ENCODE data around the gene RXRG.

Gene RXRG

DNA sequence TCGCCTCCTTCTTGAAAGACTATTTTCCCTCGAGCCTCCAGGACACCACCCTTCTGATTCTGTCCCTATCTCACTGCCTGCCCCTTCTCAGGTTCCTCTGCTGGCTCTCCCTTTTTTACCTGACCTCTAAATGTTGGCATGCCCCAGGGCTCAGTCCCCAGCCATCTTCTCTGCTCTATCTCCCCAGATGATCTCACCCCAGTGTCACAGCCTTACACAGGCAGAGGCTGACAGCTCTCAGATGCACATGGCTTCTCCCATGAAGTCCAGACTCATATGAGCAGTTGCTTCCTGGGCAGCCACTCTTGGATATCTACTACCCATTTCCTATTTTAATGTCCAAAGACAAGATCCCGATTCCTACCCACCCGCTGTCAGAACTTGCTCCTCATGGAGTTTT lies 37.5 kb downstream of the RXRG start:
- DNase-seq = no peak

DNA sequence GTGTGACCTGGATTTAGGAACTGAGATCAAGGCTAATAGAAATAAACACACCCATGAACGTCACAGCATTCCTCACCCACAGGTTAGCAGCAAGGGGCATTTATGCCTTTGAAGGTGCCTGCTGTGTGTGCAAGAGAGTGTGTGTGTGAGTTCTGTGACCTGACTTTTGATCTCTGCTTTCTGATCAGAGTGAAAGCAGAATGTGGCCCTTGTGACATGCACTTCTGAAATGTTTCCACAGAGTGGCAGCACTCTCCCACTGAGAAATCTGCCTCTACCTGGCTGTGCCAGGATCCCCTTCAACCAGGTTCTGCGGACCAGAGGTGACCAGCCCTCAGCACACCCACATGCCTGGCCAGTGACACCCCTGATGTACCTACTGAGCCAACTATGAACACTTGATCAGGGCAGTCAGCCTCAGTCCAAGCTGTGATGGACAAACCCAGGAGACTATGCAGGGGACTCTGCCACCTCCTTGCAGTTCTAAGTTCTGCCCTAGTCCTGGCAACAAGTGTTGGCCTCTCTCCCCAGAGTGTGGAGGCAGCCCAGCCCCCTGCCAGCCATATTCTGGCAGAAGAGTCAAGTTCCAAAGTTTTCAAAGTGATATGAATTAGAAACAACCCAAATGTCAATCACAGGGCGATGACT lies 41.0 kb downstream of the RXRG start:
- DNase-seq = peak; percentile 20

DNA sequence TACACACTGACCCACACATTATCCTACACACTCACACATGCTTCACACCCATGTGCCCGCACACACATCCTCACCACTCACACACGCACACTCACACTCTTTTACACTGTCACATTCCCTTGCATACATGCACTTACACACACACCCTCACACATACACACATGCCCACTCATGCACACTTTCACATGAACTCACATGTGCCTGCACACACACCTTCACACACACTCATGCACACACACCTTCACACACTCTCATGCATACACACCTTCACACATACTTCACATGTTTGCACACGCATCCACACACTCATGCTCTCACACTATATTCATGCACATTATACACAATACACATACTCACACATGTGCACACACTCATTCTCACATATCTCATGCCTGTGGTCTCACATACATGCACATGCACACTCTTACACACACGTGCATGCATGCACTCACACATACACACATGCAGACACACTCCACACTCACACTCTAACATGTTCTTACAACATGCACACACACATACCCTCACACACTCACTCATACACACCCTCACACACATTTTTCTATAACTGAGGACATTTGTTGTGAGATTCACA lies 42.3 kb downstream of the RXRG start:
- no peak for DNase-seq

DNA sequence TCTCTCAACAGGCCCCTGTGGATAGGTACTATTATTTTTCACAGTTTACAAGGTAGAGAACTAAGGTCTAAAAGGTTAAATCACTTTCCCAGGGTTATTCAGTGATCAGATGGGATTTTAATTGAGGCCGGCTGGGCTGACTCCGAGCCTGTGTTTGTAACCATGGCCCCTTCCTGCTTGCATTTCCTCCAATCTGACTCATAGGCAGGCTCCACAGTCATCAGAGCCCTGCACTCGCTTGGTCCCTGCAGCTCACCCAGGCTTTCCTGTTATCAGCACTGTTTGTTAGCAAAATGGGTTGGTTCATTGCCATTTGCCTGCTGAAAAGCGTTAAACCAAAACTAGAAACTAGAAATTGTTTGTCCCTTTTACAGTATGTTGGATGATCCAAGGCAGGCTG lies 47.0 kb downstream of the RXRG start:
- DNase-seq = no peak

DNA sequence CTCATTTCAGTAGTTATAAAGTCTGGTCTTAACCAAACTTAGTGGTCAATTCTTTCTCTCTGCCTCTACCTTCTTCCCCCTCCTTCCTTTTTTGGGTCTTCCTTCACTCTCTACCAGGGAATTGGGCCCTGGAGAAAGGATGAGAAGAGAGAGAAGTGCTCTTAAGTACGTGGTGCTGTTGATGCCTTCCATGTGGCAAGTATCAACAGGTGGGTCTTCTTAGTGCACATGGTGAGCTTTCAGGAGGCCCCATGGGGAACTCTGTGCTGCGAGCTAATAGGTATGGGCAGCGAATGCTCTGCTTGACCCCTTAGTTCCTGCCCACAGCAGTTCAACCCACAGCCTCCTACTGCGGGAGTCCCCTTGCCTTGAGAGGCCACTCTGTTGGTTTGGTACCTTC lies 49.0 kb downstream of the RXRG start:
- DNase-seq = no peak

DNA sequence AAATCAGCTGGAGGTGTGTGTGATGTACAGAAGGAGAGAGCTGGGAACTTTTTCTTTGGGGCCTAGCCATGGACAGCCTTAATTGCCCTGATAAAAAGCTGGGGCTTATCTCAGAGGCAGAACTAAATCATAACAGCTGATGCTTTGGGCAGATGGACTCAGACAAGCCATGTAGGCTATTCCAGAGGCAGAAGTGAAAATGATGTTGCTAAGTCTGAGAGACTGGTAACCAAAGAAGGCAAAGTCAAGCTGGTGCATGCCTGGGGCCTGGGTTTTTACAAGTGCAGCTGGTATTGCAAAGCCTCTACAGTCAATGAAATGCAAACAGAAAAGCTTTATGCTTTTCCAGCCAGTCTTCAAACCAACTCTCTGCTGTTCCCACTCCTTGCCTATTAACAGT lies 49.4 kb downstream of the RXRG start:
- no peak for DNase-seq

DNA sequence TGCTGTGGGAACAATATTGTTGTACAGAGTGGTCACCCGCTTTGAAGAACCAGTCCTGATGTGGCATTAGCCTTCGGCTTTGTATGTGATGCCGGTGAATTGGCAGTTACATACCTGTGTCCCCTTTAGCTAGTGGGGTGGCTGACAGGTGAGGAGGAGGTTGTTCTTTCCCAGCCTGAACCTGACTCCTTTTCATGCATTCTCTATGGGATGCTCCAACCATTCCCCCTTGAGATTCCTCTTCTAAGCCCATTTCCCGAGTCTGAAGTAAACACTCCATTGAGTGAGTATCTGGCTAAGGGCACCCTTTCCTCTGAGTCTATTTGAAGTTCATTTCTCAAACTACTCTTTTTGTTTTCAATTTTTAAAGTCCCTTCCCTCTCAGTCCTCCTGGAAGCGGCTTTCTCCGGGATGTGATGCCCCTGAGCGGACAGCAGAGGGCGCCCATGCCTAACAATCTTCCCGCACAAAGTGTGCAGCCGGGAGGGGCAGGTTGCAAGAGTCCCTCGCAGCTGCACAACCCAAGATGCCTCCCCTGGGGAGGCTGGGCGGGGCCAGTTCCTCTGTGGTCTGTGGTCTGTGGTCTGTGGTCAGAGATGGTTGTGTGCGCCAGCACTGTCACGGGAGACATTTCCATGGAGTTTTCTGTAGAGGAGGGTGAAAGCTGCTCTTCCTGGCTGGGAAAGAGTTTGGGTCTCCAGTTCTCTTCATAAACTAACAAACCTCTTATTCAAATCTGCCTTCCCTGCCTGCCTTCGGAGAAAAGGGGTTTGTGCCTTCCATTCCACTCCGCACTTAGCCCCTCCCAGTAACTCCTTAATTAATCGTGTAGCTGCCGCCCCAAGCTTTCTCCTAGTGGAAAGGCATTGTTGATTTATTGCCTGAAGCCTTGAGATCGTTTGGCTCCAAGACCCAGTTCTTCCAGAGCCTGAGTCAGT lies 52.0 kb downstream of the RXRG start:
- DNase-seq = peak; percentile 87

DNA sequence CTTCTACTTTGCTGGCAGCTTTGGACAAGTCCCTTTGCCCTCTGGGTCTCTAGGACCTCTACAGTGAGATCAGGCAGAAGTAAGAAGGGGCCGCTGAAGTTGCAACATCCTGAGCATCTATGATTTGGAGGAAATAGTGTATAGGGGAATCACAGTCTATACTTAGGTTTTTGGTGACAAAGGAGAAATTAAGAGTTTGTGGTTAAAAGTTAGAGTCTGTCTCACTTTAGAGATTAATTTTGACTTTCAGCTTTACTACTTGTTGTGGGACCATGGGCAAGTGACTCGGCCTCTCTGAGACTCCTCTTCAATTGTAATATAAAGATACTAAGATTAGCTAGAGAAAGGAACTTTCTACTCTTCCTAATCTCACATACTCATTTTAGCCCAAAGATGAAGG lies 55.3 kb downstream of the RXRG start:
- DNase-seq = no peak

DNA sequence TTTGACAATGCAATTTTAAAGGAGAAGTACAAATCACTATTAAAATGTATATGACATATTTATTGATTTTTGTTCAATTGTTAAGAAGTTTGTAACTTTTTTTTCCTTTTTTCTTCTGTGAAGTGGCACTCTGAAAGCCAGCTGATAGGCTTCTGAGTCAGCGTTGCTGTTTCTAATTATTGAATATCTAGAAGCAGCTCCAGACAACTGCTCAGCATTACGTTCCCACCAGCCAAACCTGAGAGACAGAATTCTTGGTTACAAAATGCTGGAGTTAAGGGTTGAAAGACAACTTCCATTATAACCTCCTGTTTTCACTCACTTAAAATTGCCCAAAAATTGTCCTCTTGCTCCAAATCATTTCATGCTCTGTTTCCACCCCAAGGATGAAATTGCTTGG lies 57.0 kb downstream of the RXRG start:
- no peak for DNase-seq

DNA sequence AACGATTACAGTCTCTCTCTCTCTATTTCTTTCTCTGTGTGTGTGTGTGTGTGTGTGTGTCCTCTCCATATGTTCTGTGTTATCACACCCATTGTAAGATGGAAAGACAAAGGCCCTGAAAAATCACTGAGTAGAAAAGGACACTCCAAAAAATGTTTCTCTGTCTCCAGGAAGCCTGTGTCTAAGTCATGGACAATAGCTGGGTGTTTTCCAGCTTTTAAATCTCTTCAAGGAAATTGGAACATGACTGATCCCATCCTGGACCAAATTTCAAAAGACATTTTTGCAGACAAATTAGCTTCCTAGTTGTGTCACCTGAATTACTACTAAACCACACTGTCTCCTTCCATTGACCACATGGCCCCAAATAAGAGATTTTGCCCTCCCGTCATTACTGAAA lies 57.4 kb downstream of the RXRG start:
- DNase-seq = no peak

DNA sequence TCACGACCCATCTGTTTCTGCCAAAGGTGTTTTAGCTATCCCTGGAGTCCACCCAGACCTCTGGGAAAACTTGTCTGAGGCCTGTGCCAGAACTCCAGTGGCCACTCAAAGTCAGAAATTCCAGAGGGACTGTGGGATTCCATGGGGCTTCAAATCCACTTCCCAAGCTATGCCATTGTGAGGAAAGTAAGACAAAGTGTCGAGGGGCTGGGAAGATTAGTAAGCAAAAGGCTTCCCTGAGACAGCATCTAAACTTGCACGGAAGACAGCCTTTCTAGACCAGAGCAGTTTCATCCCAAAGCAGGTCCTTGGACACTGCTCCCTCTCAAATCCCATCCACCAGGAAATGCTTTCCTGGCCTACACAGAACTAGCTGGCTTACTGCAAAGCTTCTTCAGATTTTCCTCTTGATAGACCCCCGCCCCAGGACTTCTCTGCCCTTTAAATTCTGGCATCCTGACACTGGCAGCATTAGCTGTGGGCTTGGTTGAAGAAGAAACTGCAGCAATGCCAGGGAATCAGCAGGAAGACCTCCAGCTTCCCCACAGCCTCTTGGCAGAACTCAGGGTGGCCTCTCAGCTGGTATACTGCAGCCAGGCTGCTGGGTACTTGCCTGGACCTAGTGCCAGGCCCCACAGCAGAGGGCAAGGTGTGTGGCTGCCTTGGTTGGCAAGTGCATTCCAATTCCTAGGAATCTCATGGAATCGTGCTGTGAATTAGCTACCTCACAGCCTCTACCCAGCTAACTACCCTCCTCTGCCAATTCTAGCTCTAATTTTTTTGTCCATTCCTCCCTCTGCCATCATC lies 61.1 kb downstream of the RXRG start:
- DNase-seq = no peak

DNA sequence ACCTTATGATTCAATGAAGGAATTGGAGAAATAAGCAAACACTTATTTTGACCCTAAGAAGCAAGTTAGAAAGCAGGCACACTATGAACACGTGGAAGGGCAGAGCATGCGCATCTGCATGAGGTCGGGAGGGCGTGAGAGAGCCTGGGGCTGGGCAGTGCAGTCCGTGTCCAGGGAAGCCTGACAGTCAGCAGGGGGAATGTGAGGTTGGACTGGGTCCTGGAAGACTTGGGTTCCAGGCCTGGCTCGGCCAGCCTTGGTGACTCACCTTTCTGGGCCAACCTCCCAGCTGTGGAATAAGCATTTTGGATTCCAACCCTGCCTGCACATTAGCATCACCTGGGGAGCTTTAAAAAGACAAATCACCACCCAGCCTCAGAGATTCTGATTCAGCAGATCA lies 61.9 kb downstream of the RXRG start:
- DNase-seq = no peak

DNA sequence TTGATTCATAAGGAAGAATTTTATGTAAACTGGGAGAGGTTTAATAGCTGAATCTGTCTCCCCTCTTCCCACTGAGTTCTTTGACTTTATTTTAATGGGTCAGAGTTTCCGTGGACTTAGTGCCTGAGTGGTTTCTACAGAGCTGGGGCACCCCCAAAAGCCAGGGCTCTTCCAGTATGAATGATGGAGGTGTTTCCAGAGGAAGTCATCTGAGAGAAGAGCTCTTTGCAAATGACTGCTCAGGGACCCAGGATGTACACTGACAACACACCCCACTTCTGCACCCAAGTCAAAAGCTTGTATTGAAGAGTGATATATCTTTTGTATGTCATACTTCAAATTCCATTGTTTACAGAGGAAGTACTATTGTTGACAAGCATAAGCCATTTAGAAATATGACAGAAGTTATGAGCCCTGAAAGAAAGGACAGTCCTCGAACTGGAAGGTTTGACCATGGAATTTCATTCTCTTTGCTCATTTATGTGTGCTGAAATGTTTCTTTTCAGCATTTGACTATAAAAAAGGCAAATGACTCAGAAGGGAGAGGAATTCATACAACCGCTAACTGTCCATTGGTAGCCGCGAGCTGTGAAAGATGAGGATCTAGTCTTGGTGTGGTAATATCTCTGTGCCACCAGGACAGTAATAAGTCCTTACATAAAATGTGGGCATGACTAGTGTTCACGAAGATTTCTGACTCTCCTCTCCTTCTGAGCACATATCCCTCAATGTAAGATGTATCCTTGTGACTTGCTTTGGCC lies 63.0 kb downstream of the RXRG start:
- no peak for DNase-seq

DNA sequence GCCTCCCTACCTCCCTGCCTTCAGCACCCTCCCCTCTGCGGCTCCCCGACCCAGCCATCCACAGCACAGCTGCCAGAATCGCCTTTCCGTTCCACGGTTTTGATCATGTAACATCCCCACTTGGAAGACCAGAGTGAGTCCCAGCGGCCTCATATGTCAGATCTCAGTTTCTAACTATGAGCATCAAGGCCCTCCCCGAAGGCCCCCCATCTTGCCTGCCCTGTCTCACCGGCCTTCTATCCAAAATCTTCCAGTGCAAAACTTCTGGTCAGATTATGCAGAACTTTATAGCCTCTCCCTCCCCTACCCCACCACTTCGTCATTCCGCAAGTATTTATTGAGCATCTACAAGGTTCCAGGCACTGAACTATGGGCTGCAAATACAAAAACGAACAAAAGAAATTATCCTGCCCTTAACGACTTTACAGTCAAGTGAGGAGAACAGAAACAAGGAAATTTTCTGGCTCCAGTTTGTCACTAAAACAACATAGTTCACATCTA lies 68.1 kb downstream of the RXRG start:
- DNase-seq = no peak

DNA sequence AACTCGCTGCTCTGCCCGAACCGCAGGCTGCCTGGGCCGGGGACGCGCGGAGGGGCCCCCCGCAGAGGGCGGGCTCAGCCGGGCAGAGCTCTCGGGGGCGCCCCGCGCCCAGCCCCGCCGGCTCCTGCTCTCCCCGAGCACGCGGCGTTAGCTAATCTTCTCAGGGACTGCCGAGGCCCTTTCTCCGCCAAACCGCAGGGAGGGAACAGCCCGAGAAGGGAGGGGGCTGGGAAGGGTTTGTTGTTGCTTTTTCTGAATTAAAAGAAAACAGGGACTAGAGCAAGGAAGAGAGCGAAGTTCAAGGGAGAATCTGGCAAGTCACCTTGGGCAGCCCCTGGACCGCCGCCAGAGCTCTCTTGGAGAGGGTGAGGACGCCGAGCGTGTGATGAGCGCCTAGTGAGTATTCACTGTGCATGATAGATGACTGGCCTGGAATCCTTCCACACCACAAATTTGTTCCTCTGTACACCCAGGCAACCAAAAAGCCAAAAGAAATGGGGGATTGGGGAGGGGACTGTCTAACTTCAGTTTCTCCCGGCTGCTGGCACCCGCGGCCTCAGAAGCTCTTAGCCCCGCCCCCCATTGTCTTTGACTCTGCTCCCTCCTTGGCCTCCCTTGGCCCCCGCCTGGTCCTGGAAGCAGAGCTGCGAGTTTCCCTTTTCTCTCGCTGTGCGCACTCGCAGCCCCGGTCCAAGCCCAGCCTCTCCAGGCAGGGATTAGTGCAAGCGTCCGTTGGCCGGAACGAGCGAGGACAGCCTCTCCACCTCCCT lies 68.7 kb downstream of the RXRG start:
- DNase-seq = peak; percentile 26

DNA sequence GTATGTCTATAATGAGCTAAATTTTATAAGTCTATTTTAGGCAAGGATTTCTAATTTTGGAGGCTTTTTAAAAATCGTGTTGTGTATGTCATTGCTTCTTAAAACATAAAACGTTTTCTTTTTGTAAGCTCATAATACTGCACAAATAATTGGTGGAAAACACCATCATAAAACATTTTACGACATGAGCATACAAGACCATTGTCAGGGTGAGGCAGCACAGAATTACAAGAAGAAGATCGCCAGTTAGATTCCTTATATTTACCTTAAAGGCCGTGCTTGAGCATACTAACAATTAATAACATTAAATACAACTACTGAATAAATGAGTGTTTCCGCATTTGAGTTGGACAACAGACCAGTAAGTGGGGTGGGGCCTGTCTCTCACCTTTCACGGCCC lies 69.3 kb downstream of the RXRG start:
- no peak for DNase-seq

DNA sequence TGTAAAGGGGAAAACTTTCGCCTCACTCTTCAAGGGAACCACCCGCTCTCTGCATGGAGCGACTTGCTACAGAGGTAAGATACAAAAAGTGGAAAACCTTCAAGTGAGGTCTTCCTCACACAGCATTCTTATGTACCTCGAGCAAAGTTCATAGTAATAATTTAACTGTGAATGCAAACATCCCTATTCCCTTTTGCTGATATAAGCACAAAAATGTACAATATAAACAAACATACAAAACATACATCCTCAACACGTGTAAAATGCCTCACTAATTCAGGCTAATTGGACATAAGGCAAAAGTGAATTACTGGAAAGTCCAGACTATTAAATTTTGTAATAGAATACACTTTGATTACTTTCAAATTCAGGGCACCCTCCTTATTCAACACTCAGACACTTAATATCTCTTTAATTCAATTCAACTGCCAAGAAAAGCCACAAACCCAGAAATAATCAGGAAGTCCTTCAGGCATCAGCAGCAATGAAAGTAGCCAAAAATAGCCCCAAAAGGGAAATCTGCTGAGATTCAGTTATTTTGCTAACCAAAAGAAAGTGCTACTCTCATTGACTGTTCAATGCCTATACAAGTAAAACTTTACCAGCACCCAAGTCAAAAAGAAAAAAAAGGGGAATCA lies 73.2 kb downstream of the RXRG start:
- DNase-seq = no peak

DNA sequence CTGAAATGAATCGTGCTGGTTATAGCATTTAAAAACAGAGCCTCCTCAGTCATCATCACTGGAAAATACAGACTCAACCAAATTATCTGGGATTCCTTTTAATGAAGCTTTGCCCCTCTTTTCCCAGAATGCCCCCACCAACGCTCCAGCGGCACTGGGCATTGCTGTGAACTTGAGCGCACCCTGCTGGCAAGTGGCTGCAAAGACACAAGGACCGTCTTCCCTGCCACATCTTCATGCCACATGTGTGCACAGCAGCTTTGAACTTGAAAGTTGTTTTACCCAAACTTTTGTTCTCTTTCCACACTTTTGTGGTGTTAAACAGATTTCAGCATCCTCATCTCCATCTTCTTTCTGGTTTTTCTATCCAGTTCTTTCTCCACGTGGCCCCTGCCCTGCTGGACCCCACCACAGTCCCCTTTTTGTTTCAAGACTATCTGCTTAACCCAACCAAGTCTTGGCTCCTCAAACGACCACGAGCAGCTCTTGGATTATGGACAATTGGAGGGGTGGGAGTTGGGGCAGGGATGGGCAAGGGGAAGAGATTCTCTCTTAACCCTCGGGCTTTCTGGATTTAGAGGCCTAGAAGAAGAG lies 75.6 kb downstream of the RXRG start:
- peak; percentile 49 for DNase-seq

DNA sequence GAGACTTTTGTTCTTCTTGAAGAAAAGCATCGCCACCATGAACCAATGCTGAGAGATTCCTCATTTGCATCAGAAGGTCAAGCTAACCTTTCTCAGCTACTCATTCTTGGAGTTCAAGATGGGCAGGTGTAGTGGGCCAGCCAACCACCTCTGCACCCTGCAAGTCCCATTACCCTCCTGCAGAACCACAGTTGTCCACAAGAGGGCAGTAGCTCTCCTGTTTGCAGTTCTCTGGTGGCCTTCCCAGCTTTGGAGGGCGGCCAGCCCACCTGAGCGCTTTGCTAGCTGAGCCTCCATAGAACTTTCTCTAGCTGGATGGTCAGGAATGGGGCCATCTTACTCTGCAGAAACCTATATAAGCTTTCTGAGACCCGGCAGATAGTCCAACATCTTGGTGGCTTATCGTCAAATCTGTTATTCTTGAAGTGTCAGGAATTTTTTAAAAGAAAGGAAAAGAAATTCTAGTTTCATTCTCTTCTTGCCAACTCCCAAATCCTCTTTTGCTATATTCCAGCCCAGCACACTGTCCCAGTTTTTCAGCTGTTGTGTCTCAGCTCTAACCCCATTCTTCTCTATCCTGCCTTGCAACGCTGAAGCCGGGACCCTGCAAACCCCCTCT lies 77.4 kb downstream of the RXRG start:
- DNase-seq = peak; percentile 83

DNA sequence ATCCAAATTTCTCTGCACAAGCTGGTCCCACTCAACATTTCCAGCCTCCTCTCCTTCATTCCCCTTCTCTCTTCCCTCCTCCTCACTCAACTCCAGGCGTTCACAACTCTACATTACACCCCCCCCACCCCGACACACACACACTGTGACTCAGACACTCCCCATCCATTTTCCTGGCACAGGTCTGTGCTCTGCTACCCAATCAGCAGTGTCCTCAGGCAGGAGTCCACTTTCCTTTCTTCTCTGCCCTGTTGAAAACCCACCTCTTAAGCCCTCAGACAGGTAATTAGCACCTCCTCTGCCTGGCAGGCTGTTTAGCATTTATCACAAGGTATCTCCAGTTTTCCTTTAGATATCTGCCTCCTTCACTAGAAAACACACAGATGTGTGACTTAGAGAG lies 79.6 kb downstream of the RXRG start:
- no peak for DNase-seq

Measured in stimulated activated CD4-positive, alpha-beta T cell treated with anti-CD3 and anti-CD28 coated beads, Interleukin-4, amount 100 ng/mL, for 24 hours (primary cell).